HEK293 (cell line): Measurements from ENCODE around the gene NKPD1.

Source experiments
- CTCF ChIA-PET: fragments of 350-600 bp; formaldehyde crosslinking; extraction: SDS; loops from one replicate; lab custom pipeline; 2021; ENCODE audit warnings: antibody characterized with exemption; lab: Yijun Ruan, JAX
- POLR2A ChIA-PET: fragments of 300-600 bp; formaldehyde crosslinking; extraction: SDS; loops from one replicate; lab custom pipeline; 2020; ENCODE audit warnings: antibody characterized with exemption, inconsistent platforms; lab: Yijun Ruan, JAX
- H3K27ac ChIP-seq: fragments of 200-500 bp; sonication (Bioruptor generic); 2 replicates; pipeline ENCODE4 v1.5.1; 2014; ENCODE audit warnings: low read depth, low read length, control low read depth, inconsistent platforms; ENCODE audit errors: extremely low read depth
- H3K36me3 ChIP-seq, 2 experiments: fragments of 200-500 bp in 1 of 2; sonication (Bioruptor generic) in 1 of 2; 1 replicate in 1 of 2; 2 replicates in 1 of 2; pipeline ENCODE4 v1.5.1; 2014 to 2017; ENCODE audit warnings: inconsistent platforms in 2 of 2, low read length in 2 of 2; ENCODE audit not compliant: control insufficient read depth in 2 of 2, insufficient read depth in 1 of 2
- H3K4me1 ChIP-seq: fragments of 200-500 bp; sonication (Bioruptor generic); 2 replicates; pipeline ENCODE4 v1.5.1; 2014; ENCODE audit warnings: mild to moderate bottlenecking, low read length, inconsistent platforms; ENCODE audit not compliant: control insufficient read depth, insufficient read depth
- H3K4me3 ChIP-seq: 2 replicates; pipeline ENCODE4 v1.5.1; 2011; ENCODE audit warnings: low read depth, mild to moderate bottlenecking, control low read depth, low read length, moderate library complexity
- H3K9me3 ChIP-seq: fragments of 200-500 bp; sonication (Bioruptor generic); 2 replicates; pipeline ENCODE4 v1.5.1; 2014; ENCODE audit warnings: low read depth, low read length, inconsistent platforms; ENCODE audit not compliant: control insufficient read depth, insufficient read depth
- IKZF3 ChIP-seq: fragments of 450-650 bp; IDR thresholded peaks from 2 replicates; pipeline ENCODE4 v1.5.0; 2018; ENCODE audit warnings: missing biosample characterization, mild to moderate bottlenecking, missing genetic modification characterization, moderate library complexity
- KLF16 ChIP-seq: fragments of 450-650 bp; formaldehyde crosslinking; IDR thresholded peaks from 2 replicates; pipeline ENCODE4 v1.5.1; 2017; ENCODE audit warnings: missing biosample characterization, missing genetic modification characterization
- KLF9 ChIP-seq: fragments of 450-650 bp; formaldehyde crosslinking; IDR thresholded peaks from 2 replicates; pipeline ENCODE4 v1.5.1; 2016; ENCODE audit warnings: missing biosample characterization, missing genetic modification characterization, low read depth
- MZF1 ChIP-seq: fragments of 450-650 bp; formaldehyde crosslinking; IDR thresholded peaks from 2 replicates; pipeline ENCODE4 v1.5.1; 2017; ENCODE audit warnings: missing biosample characterization, missing genetic modification characterization, borderline replicate concordance
- OSR2 ChIP-seq: fragments of 450-650 bp; formaldehyde crosslinking; IDR thresholded peaks from 2 replicates; pipeline ENCODE4 v1.5.1; 2016; ENCODE audit warnings: missing biosample characterization, missing genetic modification characterization
- PBX3 ChIP-seq: sonication (generic); formaldehyde crosslinking; IDR thresholded peaks from 2 replicates; pipeline ENCODE4 v1.8.1; 2022; ENCODE audit warnings: mild to moderate bottlenecking, moderate library complexity, missing genetic modification reagents
- PRDM6 ChIP-seq: fragments of 450-650 bp; formaldehyde crosslinking; IDR thresholded peaks from 2 replicates; pipeline ENCODE4 v1.5.1; 2017; ENCODE audit warnings: missing biosample characterization, missing genetic modification characterization
- YY2 ChIP-seq: fragments of 450-650 bp; formaldehyde crosslinking; IDR thresholded peaks from 2 replicates; pipeline ENCODE4 v1.5.1; 2016; ENCODE audit warnings: missing biosample characterization, missing genetic modification characterization
- ZNF10 ChIP-seq: fragments of 450-650 bp; formaldehyde crosslinking; IDR thresholded peaks from 2 replicates; pipeline ENCODE4 v1.5.1; 2017; ENCODE audit warnings: missing biosample characterization, missing genetic modification characterization
- ZNF121 ChIP-seq: fragments of 450-650 bp; formaldehyde crosslinking; IDR thresholded peaks from 2 replicates; pipeline ENCODE4 v1.5.1; 2016; ENCODE audit warnings: missing biosample characterization, missing genetic modification characterization
- ZNF16 ChIP-seq: fragments of 450-650 bp; formaldehyde crosslinking; IDR thresholded peaks from 2 replicates; pipeline ENCODE4 v1.5.1; 2016; ENCODE audit warnings: low read depth, missing biosample characterization, missing genetic modification characterization
- ZNF169 ChIP-seq: fragments of 450-650 bp; formaldehyde crosslinking; IDR thresholded peaks from 2 replicates; pipeline ENCODE4 v1.5.1; 2016; ENCODE audit warnings: missing biosample characterization, missing genetic modification characterization
- ZNF26 ChIP-seq: fragments of 450-650 bp; formaldehyde crosslinking; IDR thresholded peaks from 2 replicates; pipeline ENCODE4 v1.5.1; 2016; ENCODE audit warnings: missing biosample characterization, missing genetic modification characterization
- ZNF335 ChIP-seq: fragments of 450-650 bp; formaldehyde crosslinking; conservative IDR thresholded peaks from 2 replicates; pipeline ENCODE4 v1.5.1; 2016; ENCODE audit warnings: missing biosample characterization, missing genetic modification characterization
- ZNF510 ChIP-seq: fragments of 450-650 bp; formaldehyde crosslinking; IDR thresholded peaks from 2 replicates; pipeline ENCODE4 v1.5.1; 2018; ENCODE audit warnings: mild to moderate bottlenecking, missing genetic modification characterization, missing biosample characterization; ENCODE audit not compliant: insufficient replicate concordance
- ZNF530 ChIP-seq: fragments of 450-650 bp; formaldehyde crosslinking; IDR thresholded peaks from 2 replicates; pipeline ENCODE4 v1.5.1; 2016; ENCODE audit warnings: low read depth, missing biosample characterization, missing genetic modification characterization
- ZNF561 ChIP-seq: fragments of 450-650 bp; IDR thresholded peaks from 2 replicates; pipeline ENCODE4 v1.5.1; 2018; ENCODE audit warnings: missing biosample characterization, missing genetic modification characterization, borderline replicate concordance
- ZNF629 ChIP-seq: fragments of 450-650 bp; formaldehyde crosslinking; IDR thresholded peaks from 2 replicates; pipeline ENCODE4 v1.5.1; 2017; ENCODE audit warnings: missing biosample characterization, missing genetic modification characterization
- ZNF777 ChIP-seq: fragments of 450-650 bp; formaldehyde crosslinking; IDR thresholded peaks from 2 replicates; pipeline ENCODE4 v1.5.1; 2017; ENCODE audit warnings: missing biosample characterization, missing genetic modification characterization, borderline replicate concordance
- ZNF830 ChIP-seq: fragments of 450-650 bp; IDR thresholded peaks from 2 replicates; pipeline ENCODE4 v1.5.0; 2018; ENCODE audit warnings: missing biosample characterization, missing genetic modification characterization, low read depth, mild to moderate bottlenecking, moderate library complexity

Gene NKPD1

GRCh38 chr19:45152504-45153338 is 8.1 kb downstream of the NKPD1 start:
- H3K9me3 ChIP-seq: no peaks in the 10 kb centered on the region
- POLR2A ChIA-PET: no interaction called here
- H3K36me3 ChIP-seq: no peaks in the 10 kb centered on the region
- H3K4me1 ChIP-seq: peaks cover 2% of the 10 kb centered on the region; the same call in 1 of the 2 replicates
- TF ChIP-seq YY2 (no peak), ZNF830 (tag by site-specific recombination) (no peak), OSR2 (tag by site-specific recombination) (no peak), KLF9 (tag by site-specific recombination) (no peak), ZNF121 (tag by site-specific recombination) (no peak), ZNF335 (tag by site-specific recombination) (no peak), ZNF169 (tag by site-specific recombination) (no peak), PBX3 (CRISPR knock-in tag) (no peak), ZNF510 (tag by site-specific recombination) (no peak), KLF16 (tag by site-specific recombination) (no peak), ZNF26 (tag by site-specific recombination) (no peak), ZNF777 (tag by site-specific recombination) (no peak), ZNF10 (tag by site-specific recombination) (no peak), ZNF561 (tag by site-specific recombination) (no peak), ZNF629 (tag by site-specific recombination) (no peak), MZF1 (no peak), ZNF16 (tag by site-specific recombination) (no peak), IKZF3 (tag by site-specific recombination) (no peak)
- TF ChIP-seq, all 188 proteins: peak for 0
- Histone ChIP-seq H3K27ac (no peak overlapping the region), H3K4me3 (no peak overlapping the region)
- CTCF ChIA-PET: interaction anchor here (0.7 kb wide), 1 partner anchor 10 kb away, joined by 3 read pairs; no protein-coding TSS in a partner anchor

GRCh38 chr19:45151821-45152503 is 8.8 kb downstream of the NKPD1 start:
- ChIA-PET POLR2A (interaction anchor here (4.5 kb wide), 1 partner anchor 60 kb away, joined by 18 read pairs; no protein-coding TSS in a partner anchor), CTCF (no interaction called here)
- no peak overlapping the region for H3K27ac ChIP-seq
- no peak overlapping the region for H3K4me3 ChIP-seq
- H3K36me3 ChIP-seq: no peaks in the 10 kb centered on the region
- H3K4me1 ChIP-seq: peaks cover 2% of the 10 kb centered on the region; the same call in 1 of the 2 replicates
- no peaks in the 10 kb centered on the region for H3K9me3 ChIP-seq
- TF ChIP-seq ZNF530 (tag by site-specific recombination) (no peak), PRDM6 (tag by site-specific recombination) (no peak)
